Hematopoietic multipotent progenitor cell treated with erythropoietin and hydrocortisone succinate and interleukin-3 and kit ligand, for 4 days (in vitro differentiated cells): ENCODE results near the gene EXOC6.
"Not testable (repeated sequence)": the region's sequence is repeated elsewhere in the genome, so short reads cannot be mapped to it uniquely, and the experiment has no call there.

Experiments
- DNase-seq: peaks from one replicate; pipeline ENCODE4 v3.0.0-alpha.2; 2015

EXOC6 gene

DNA sequence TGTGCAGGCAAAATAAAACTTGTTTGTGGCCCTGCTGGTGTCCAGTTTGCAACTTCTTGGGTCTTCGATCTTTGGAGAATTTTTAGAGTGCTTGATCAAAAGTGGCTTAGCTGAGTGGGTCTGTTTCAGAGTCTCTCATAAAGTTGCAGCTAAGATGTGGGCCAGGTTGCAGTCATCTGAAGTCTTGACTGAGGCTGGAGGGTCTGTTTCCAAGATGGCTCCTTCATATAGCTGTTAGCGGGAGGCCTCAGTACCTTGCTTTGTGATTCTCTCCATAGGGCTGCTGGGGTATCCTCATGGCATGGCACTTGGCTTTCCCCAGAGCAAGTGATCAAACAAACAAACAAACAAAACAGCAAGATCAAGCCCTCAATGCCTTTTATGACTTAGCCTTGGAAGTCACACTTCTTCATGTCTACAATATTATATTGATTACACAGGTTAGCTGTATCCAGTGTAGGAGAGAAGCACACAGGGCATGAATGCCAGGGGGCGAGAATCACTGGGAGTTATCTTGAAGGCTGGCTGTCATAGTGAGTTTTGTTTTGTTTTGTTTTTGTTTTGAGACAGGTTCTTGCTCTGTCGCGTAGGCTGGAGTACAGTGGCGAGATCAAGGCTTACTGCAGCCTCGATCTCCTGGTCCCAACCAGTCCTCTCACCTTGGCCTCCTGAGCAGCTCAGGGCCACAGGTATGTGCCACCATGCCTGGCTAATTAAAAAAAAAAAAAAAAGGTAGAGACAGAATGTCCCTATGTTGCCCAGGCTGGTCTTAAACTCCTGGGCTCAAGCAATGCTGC is 235.6 kb downstream of the EXOC6 start:
- DNase-seq: no peak

DNA sequence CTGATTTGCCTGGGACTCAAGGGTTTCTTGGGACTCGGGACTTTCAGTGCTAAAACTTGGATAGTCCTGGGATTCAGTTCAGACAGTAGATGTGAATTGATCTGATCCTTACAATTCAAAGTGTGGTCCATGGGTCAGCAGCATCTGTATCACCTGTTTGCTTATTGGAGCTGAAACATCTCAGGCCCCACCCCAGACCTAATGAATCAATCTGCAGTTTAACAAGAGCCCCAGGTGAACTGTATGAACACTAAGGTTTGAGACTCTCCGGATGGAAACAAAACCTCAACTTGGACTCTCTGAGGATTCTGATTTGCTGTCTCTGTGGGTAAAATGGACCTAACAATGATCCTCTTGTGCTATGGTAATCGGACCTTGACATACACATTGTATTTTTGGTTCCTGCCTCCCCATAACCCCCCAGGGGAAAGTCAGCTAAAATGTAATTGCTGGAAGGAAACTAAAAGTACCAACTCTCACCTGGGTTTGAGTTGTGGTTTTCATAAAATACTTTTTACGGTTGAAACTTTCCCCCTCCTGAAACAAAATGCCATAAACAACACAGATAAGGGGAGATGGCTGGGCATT is 237.0 kb downstream of the EXOC6 start:
- DNase-seq: no peak

DNA sequence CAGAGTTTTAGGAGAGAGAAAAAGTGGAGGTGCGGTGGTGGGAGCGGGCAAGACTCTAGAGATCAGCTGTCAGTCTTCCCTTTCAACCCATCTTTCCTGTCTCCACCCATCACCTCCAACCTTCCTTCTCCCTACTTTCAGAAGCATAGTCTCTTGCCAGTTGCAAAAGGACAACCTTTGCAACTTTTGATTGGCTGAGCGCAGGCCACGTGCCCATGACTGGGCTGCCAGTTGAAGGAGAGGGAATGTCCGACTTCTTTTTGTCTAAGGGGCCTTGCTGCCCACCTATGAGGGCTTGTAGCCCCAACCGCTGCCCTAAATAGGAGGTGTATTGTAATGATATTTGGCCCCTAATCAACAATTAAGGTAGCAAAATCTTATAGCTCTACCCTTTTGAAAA is 238.0 kb downstream of the EXOC6 start:
- no peak for DNase-seq

DNA sequence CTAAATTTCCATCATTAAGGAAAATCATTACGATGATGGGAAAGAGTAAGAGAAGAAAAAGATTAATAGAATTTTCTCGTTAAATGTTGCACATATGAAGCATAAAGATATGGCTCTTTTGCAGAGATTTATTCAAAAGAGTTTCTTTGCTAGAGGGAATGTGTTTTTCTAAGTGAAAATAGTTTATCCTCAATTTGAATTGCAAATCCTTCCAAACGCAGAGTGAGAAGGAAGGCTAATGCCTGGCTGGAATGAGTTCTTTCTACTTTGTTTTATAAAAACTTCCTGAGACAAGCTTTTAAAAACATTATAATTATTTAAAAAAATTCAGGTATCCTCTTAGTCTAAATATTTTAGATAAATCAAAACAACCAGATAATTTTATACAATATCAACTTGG is 239.5 kb downstream of the EXOC6 start:
- no peak for DNase-seq

DNA sequence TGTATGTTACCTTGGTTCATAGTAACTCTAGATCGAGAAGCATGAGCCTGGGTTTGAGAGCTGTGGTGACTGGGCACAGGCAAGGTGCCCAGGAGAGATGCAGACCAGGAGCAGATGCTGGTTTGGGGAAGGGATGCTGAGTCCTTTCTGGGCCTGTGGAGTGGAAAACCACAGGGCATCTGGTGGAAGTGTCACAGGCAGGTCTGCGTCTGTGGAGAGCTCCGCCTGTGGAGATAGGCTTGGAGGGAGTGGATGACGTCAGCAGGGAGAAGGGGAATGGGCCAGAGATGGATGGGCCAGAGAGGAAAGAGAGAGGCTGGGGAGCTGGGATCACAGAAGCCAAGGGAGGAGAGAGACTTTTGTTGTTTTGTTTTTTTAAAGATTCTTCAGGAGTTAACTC is 240.1 kb downstream of the EXOC6 start:
- no peak for DNase-seq

DNA sequence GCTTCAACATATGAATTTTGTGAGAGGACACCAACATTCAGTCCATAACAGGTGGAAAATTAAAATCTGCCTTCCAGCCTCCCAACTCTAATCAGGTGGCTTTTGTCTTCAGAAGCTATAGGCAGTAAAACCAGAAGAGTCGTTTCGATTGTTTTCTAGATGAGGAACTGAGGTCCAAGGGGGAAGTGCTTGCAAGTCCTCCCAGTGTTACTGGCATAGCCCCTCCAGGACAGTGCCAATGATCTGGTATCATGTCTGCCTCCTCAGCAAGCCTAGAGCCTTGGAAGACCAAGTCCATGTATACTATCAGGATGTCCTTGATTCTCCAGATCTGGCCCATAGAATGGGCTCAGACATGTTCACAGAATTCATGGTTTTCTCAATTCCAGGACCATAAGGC is 242.3 kb downstream of the EXOC6 start:
- DNase-seq: no peak

DNA sequence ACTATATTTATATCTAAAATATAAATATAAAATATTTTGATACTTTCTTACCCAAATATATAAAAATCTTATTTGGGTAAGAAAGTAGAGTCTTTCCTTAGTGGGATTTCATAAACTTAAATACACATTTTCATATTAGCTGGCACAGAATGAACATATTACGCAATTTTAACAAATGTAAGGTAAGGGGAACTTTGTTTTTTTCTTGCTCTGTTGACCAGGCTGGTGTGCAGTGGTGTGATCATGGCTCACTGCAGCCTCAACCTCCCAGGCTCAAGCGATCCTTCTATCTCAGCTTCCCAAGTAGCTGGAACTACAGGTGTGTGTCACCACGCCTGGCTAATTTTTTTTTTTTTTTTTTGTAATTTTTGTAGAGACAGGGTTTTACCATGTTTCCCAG is 243.6 kb downstream of the EXOC6 start:
- DNase-seq: no peak

DNA sequence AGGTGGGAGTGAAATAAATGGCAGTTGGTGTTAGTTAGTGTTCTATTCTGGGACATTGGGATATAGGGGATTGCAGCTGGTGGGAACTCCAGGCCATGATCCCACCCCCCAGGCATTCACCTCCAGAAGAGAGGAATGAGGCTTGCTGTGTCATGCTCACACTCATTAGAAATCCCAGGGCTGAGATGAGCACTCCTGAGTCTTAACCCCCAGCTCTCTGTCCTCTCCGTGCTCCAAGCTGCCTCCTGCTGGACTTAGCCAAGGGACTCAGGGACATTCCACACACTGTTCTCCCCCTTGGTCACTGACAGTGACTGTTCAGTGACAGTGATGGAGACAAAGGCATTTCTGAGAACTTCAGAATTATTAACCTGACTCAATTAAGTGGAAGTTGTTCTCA is 246.9 kb downstream of the EXOC6 start:
- no peak for DNase-seq

DNA sequence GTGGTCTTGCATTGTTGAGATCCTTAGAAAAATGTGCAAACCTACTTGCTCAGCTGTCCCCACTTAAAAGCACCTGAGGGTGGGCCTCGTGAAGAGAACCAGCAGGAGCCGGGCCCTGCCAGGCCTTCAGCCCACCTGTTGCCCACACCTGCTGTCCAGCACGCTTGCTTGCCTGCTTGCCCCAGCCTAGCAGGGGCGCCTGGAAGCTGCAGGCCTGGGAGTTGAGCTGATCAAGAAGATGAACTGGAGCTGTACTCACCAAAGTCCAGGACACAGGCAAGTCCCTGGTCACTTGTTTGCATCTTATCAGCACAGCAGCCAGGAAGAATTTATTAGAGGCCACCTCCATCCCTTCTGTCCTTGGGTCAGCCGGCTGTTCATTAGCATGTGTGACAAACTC is 248.6 kb downstream of the EXOC6 start:
- no peak for DNase-seq

DNA sequence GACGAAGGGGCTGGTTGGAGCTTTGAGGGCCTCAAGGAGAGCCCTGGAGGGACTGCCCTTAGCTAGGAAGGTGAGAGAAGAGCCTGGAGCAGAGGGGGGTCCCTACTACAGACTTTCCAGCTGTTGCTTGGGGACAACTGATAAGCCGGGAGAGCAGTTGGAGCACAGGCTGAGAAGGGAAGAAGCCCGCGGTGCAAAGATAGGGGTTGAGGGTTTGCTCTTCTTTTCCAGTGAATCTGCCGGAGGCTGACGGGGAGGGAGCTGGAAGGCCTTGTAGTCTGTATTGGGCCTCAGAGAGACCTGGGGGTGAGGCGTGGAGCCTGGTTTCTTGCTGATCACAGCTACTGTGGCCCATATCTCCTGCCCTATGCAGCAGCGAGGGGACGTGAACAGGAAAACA is 249.1 kb downstream of the EXOC6 start:
- peak; percentile 17 for DNase-seq

DNA sequence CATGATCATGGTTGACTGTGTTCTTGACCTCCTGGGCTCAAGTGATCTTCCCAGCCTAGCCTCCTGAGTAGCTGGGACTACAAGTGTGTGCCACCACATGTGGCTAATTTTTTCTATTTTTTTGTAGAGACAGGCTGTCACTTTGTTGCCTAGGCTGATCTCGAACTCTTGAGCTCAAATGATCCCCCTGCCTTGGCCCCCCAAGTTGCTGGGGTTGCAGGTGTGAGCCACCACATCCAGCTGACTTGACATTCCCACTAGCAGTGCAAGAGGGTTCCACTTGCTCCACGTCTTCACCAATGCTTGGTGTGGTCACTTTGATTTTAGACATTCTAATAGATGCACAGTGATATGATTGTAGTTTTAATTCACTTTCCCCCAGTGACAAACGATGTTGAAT is 250.5 kb downstream of the EXOC6 start:
- DNase-seq: no peak

DNA sequence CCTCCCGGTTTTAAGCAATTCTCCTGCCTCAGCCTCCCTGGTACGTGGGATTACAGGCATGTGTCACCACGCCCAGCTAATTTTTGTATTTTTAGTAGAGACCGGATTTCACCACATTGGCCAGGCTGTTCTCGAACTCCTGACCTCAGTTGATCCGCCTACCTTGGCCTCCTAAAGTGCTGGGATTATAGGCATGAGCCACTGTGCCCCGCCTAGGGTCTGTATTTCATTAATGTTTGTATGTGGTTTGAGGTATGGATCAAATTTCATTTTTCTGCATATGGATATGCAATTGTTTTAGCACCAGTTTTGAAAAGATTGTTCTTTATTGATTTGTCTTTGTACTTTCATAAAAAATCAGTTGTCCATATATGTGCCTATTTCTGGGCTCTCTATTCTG is 251.3 kb downstream of the EXOC6 start:
- no peak for DNase-seq

DNA sequence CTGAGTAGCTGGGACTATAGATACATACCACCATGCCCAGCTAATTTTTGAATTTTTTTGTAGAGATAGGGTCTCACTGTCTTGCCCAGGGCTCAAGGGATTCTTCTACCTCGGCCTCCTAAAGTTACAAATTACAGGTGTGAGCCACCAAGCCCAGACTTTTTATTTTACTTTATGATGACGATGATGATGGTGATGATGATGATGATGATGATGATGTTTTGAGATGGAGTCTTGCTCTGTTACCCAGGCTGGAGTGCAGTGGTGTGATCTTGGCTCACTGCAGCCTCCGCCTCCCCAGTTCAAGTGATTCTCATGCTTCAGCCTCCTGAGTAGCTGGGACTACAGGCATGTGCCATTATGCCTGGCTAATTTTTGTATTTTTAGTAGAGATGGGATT is 252.8 kb downstream of the EXOC6 start:
- DNase-seq: not testable (repeated sequence)

DNA sequence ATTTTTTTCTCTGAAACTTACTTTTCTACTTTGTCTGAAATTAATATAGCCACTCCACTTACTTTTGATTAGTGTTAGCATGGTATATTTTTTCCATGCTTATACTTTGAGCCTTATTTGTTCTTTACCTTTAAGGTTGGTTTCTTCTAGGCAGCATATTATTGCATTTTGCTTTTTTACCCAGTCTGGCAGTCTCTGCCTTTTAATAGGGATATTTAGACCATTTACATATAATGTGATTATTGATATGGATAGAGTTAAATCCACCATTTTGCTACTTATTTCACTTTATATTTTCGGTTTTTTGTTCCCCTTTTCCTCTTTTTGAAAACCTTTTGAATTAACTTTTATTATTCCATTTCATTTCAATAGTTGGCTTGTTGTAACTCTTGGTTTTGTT is 255.6 kb downstream of the EXOC6 start:
- DNase-seq: no peak

DNA sequence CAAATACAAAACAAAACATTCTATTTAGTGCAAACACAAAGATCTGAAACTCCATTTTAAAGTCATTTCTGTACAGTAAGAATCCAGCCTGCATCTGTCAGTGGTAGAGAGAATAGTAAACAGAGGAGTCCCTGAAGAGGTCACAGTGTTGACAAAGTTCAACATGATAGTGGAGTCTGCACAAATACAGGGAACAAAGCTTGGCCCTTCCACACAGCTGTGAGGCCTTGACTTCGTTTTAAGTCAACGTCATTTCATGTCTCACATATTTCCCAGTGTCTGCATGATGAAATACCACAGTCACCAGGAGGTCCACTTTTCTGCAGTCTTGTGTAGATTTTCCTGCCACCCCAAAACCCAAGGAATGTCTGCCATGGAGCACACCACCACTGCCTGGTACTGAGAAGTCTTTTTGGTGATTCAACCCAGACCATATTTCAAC is 258.3 kb downstream of the EXOC6 start:
- DNase-seq: no peak
